Putamen (tissue), 1 donor: ENCODE data around the gene LMTK3.
"Not testable (repeated sequence)": the region's sequence is repeated elsewhere in the genome, so short reads cannot be mapped to it uniquely, and the experiment has no call there.

Experiments
- DNase-seq: peaks from one replicate; pipeline ENCODE4 v3.0.0-alpha.2; 2016; ENCODE audit warnings: low spot score

The LMTK3 gene

GRCh38 chr19:48538057-48538456, 26.4 kb upstream of the LMTK3 start:
- DNase-seq: not testable (repeated sequence)

GRCh38 chr19:48537541-48537940, 25.9 kb upstream of the LMTK3 start:
- no peak for DNase-seq

GRCh38 chr19:48533770-48534169, 22.1 kb upstream of the LMTK3 start:
- no peak for DNase-seq

- DNase-seq: no peak
These were observed 19.1 kb upstream of the LMTK3 start for GRCh38 chr19:48530770-48531169.

- no peak for DNase-seq
These were observed 18.6 kb upstream of the LMTK3 start for GRCh38 chr19:48530066-48530720.

GRCh38 chr19:48529156-48529555, 17.5 kb upstream of the LMTK3 start:
- no peak for DNase-seq

GRCh38 chr19:48524732-48525131, 13.1 kb upstream of the LMTK3 start:
- no peak for DNase-seq

- DNase-seq: no peak
These were observed 12.6 kb upstream of the LMTK3 start for GRCh38 chr19:48524221-48524620.

- DNase-seq: no peak
These were observed 8.5 kb upstream of the LMTK3 start for GRCh38 chr19:48520134-48520533.

- DNase-seq: not testable (repeated sequence)
These were observed 7.8 kb upstream of the LMTK3 start for GRCh38 chr19:48519426-48519825.

- no peak for DNase-seq
These were observed 6.6 kb upstream of the LMTK3 start for GRCh38 chr19:48518207-48518606.

GRCh38 chr19:48516536-48516935, 4.9 kb upstream of the LMTK3 start:
- no peak for DNase-seq

- no peak for DNase-seq
These were observed 2.5 kb upstream of the LMTK3 start for GRCh38 chr19:48514123-48514458.

GRCh38 chr19:48513289-48514122, 1.9 kb upstream of the LMTK3 start:
- DNase-seq: peak; percentile 90

GRCh38 chr19:48512504-48513288, 1.1 kb upstream of the LMTK3 start:
- no peak for DNase-seq

- DNase-seq: no peak
These were observed 309 bp downstream of the LMTK3 start for GRCh38 chr19:48511321-48511731.

GRCh38 chr19:48510421-48511268, 990 bp downstream of the LMTK3 start:
- DNase-seq: peak; percentile 86

- DNase-seq: peak; percentile 68
These were observed 2.0 kb downstream of the LMTK3 start for GRCh38 chr19:48509467-48510194.

GRCh38 chr19:48508729-48509411, 2.8 kb downstream of the LMTK3 start:
- no peak for DNase-seq

- no peak for DNase-seq
These were observed 3.7 kb downstream of the LMTK3 start for GRCh38 chr19:48507911-48508439.
